Mammary microvascular endothelial cell (primary cell): ENCODE results near the gene MOG. TPM values are rescaled to one million over a fixed set of nuclear protein-coding genes. Genes with fewer than 3 reads are reported as not detected.

Experiments
- total RNA-seq: library from RNA; depleted of rRNA; stranded (reverse); fragments of >200 nt; gene quantifications from 2 replicates; pipeline ENCODE4 v1.2.3, GENCODE V29; 2015

MOG gene
- not detected in 2 replicates for total RNA-seq

GRCh38 chr6:29656798-29657197 is at the start of gene MOG:
TSS of gene MOG (plus strand) at chr6:29657092. CDS start at chr6:29657210, 118 bp downstream.

GRCh38 chr6:29632789-29633533 is 23.9 kb upstream of the MOG start, which contains the start of gene GABBR1:
TSS of gene GABBR1 (minus strand) at chr6:29633183. CDS start at chr6:29632385, 798 bp downstream.

GRCh38 chr6:29680904-29681303 is 24.0 kb downstream of the MOG start, which contains the start of gene ZFP57:
TSS of gene ZFP57 (minus strand) at chr6:29681152. CDS start at chr6:29677003, 4,149 bp downstream.

Other genes starting within 250 kb of the MOG start
- gene OR12D1, start 242.2 kb upstream of the MOG start, total RNA-seq = not detected in 2 replicates
- gene OR10C1, start 217.8 kb upstream of the MOG start, total RNA-seq = not detected in 2 replicates
- gene OR11A1, start 200.0 kb upstream of the MOG start, total RNA-seq = not detected in 2 replicates
- not detected in 2 replicates for gene OR2H1, start 199.9 kb upstream of the MOG start, total RNA-seq
- not detected in 2 replicates for gene MAS1L, start 169.1 kb upstream of the MOG start, total RNA-seq
- 23.4 and 24.5 TPM in 2 replicates for gene UBD, start 97.4 kb upstream of the MOG start, total RNA-seq
- not detected in 2 replicates for gene OR2H2, start 72.0 kb upstream of the MOG start, total RNA-seq
- 0.74 and 1.7 TPM in 2 replicates for gene GABBR1, start 23.9 kb upstream of the MOG start, total RNA-seq
- gene ZFP57, start 24.1 kb downstream of the MOG start, total RNA-seq = not detected in 2 replicates
- 38.9 and 57.8 TPM in 2 replicates for gene HLA-F, start 66.3 kb downstream of the MOG start, total RNA-seq
- not detected in 2 replicates for gene HLA-G, start 170.7 kb downstream of the MOG start, total RNA-seq